Cardiac fibroblast (primary cell): ENCODE measurements around the gene MICAL3.

Experiments used
- DNase-seq, 2 donors: peaks; one replicate each; pipeline versions ENCODE4 v3.0.0 to v3.0.0-alpha.2; 2010; ENCODE audit warnings: low read depth in 2 of 2
- H3K4me3 ChIP-seq, 2 donors: replicated peaks in 1 of 2; 1 replicate in 1 of 2; 2 replicates in 1 of 2; pipeline ENCODE4 v1.5.1; 2011; ENCODE audit warnings: low read depth in 2 of 2, low read length in 2 of 2, mild to moderate bottlenecking in 2 of 2, moderate library complexity in 1 of 2
- TF ChIP-seq, protein P1 (sequence below): IDR thresholded peaks from one replicate; pipeline ENCODE4 v1.5.1; 2011; ENCODE audit warnings: low read depth, mild to moderate bottlenecking, low read length, inconsistent platforms

MICAL3 gene

DNA sequence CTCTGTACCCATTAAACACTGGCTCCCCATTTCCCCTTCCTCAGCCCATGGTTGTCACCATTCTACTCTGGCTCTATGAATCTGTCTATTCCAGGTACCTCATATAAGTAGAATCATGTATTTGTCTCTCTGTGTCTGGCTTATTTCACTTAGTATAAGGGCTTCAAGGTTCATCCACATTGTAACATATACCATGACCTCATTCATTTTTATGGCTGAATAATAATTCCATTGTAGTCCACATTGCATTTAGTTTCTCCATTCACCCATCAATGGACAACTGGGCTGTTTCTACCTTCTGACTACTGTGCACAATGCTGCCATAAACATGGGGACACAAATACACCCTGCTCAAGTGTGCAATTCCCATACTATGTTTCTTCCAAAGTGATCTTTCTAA lies 97.3 kb downstream of the MICAL3 start:
- DNase-seq = no peak
- H3K4me3 ChIP-seq = no peak overlapping the region
- TF ChIP-seq, protein P1, sequence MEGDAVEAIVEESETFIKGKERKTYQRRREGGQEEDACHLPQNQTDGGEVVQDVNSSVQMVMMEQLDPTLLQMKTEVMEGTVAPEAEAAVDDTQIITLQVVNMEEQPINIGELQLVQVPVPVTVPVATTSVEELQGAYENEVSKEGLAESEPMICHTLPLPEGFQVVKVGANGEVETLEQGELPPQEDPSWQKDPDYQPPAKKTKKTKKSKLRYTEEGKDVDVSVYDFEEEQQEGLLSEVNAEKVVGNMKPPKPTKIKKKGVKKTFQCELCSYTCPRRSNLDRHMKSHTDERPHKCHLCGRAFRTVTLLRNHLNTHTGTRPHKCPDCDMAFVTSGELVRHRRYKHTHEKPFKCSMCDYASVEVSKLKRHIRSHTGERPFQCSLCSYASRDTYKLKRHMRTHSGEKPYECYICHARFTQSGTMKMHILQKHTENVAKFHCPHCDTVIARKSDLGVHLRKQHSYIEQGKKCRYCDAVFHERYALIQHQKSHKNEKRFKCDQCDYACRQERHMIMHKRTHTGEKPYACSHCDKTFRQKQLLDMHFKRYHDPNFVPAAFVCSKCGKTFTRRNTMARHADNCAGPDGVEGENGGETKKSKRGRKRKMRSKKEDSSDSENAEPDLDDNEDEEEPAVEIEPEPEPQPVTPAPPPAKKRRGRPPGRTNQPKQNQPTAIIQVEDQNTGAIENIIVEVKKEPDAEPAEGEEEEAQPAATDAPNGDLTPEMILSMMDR = no peak

DNA sequence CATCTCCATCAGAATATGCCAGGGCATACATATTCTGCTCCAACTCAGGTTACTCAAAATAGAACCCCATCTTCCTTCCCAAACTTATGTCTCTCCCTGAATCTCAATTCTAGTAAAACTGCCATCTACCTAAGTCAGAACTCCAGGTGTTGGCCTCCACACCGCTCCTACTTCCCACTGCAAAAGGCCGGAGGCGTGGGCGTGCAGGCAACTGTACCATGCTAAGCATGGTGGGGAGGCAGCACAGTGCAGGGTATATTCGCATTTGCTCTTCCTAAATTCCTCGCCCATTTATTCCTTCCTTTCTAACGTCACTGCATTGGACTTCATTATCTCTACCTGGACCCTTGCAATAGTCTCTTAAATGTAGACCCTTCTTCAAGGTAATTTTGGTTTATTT lies 97.8 kb downstream of the MICAL3 start:
- no peak for DNase-seq
- TF ChIP-seq, protein P1 = no peak

DNA sequence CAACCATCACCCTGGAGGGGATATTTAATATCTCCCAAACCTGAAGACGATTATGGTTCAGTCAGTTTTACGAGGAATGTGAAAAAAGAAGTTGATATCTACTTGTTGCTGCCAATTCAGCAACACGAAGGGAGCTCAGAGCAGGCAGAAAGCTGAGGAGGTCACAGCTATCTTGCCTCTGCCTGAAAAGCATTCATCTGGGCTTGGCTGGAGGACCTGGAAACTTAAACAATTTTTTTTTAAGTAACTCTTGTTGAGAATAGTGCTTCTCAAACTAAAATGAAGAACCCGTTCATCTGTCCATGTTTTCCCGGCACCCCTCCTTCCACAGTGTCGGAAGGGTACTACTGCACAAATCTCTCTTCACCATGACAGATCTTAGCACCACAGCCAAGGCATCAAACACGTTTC lies 98.9 kb downstream of the MICAL3 start:
- no peak overlapping the region for H3K4me3 ChIP-seq
- peak in 1 of 2 donors; percentile 52 for DNase-seq
- TF ChIP-seq, protein P1 = no peak

More for the DNA sequence above, 97.8 kb downstream of the MICAL3 start:
- H3K4me3 ChIP-seq = no peak overlapping the region

DNA sequence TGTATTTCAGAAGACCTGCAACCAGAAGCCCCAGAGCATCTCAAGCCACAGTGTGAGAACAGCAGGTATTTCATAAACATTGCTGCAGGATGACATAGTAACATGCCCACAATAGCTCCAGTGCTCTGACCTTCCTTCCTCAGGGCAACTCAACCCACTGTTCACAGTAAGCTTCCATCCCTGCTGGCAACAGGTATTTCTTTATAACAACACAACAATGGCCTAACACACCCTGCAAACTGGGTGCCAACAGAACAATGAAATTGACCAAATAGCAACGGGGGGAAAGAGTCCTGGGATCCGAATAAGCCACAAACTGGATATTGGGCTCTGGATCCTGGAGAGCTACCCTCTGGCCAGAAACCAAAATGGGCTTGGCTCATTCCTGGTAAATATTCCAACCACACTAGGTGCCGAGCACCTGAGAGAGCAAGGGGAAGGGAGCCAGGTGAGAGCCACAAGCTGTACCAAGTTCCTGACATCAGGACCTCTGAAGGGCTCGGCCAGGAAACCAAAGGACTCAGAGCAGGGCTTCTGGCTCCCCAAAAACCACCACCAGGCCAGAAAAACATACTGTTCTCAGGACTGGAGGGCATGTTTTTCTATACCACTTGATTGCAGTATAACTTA lies 99.5 kb downstream of the MICAL3 start:
- no peak for DNase-seq
- TF ChIP-seq, protein P1 = no peak
- H3K4me3 ChIP-seq = no peak overlapping the region

DNA sequence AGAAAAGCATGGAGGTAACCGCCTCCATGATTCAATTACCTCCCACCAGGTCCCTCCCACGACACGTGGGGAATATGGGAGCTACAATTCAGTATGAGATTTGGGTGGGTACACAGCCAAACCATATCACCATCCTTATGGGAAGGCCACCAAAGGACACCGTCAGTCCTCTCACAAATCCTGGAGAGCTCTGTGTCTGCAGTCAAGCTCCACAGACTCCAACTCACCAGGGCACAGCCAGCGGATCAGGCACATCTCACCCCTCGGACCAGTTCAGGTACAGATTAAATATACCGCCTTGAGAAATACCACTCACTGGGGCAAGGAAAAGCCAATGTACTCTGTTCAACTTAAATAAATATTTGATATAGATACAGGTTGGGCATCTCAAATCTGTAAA lies 100.3 kb downstream of the MICAL3 start:
- DNase-seq = no peak
- H3K4me3 ChIP-seq = no peak overlapping the region
- TF ChIP-seq, protein P1 = no peak

DNA sequence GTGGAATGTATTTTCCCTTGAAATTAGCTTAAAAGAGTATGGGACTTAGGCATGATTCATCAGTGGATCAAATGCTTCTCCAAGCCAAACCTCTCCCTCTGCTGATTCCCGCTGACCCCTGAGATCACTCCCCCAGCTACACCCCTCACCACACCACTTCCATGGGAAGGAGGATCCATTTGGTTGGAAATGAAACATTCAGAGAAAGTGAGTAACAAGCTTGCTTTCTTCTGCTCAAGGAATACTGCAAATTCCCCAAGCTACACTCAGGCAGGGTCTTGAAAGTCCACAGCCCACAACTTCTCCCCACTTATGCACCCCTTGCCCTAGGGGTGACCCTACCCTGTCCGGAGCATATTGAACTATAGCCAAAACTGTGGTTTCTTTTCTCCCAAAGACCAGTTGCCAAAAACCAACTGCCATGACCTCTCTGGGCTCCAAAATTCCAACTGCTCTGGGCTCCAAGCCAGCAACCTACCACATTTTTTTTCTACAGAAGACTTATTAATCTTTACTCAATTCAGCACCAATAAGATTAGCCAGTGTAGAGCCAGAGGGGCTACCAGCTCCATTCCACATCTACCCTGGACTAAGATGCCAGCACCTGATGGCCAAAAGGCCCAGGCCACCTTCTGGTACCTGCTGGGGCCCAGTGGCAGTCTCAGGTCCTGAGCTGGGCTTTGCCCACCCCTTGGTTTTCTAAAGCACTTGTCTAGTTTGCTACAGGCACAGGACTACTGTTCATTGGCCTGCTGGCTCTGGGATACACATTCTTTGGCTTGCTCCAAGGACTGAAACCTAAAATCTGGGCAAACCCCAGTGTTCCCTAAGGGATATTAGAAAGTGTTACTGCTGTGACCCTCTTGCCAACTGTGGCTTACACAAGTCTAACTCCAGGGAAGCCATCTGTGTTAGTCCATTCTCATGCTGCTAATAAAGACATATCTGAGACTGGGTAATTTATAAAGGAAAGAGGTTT lies 101.1 kb downstream of the MICAL3 start:
- no peak overlapping the region for H3K4me3 ChIP-seq
- peak; percentile 66 to 88 for DNase-seq
- TF ChIP-seq, protein P1 = no peak
